HG03378 (cell line): ENCODE results near the gene LRRC55.
"Not testable (repeated sequence)": the region's sequence is repeated elsewhere in the genome, so short reads cannot be mapped to it uniquely, and the experiment has no call there.

Experiments used
- ATAC-seq: cut with Tn5 transposase; IDR thresholded peaks from one replicate; pipeline ENCODE4 v1.9.1; 2021; ENCODE audit warnings: mild to moderate bottlenecking, moderate library complexity; ENCODE audit not compliant: unreplicated experiment

LRRC55 gene

GRCh38 chr11:57160665-57161064, 21.1 kb upstream of the LRRC55 start:
- ATAC-seq, result no peak

GRCh38 chr11:57161351-57161750, 20.4 kb upstream of the LRRC55 start:
- ATAC-seq, result no peak

DNA sequence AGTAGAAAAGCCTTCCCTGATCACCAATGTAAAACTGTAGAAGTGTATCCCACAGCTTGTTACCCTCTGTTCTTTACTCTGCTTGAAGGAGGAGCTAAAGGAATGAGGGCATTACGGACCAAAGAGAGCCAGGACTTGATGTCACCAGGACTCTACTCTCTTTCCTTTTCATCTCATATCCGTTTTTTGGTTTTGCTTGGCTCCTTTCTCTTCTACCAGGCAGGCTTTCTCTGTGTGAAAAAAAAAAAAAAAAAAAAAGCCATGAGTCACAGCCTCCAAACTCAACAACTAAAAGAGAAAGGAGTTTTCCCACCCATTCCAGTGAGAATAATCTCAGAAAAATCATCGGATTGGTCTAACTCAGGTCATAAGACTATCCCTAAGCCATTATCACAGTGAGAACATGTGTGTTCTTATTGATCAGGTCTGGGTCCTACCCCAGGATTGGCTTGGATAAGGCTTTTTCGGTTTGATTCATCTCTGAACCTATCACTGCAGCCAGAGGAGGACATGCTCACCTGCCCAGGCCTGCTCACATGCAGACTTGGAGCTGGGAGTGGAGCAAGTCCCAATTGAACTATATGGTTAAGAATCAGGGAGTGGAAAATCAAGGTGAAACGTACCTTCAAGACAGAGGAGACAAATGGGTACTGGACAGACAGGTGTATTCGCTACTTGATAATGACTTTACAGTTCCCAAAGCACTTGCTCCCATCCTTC, 19.4 kb upstream of the LRRC55 start:
- ATAC-seq, result no peak

GRCh38 chr11:57163160-57163868, 18.4 kb upstream of the LRRC55 start:
- ATAC-seq, result no peak

GRCh38 chr11:57164317-57164716, 17.4 kb upstream of the LRRC55 start:
- ATAC-seq, result no peak

- no peak for ATAC-seq
Observed at GRCh38 chr11:57167125-57167846, 14.5 kb upstream of the LRRC55 start.

- not testable (repeated sequence) for ATAC-seq
Observed at GRCh38 chr11:57169732-57170313, 11.9 kb upstream of the LRRC55 start.

- no peak for ATAC-seq
Observed at GRCh38 chr11:57172031-57172430, 9.7 kb upstream of the LRRC55 start.

DNA sequence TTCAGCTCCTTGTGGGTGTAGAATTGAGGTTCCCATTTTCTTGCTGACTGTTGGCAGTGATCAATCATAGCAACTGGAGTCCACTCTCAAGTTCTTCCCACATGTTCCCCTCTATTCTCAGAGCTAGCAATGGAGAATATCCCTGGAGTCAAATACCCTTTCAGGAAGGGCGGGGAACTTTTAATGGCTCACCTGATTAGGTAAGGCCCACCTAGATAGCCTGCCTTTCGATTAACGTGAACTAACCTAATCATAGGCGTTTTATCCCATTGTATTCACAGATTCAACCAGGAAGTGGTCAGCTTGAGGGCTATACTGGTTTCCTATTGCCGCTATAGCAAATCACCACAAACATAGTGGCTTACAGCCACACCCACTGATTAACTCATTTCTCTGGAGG, 7.1 kb upstream of the LRRC55 start:
- no peak for ATAC-seq

DNA sequence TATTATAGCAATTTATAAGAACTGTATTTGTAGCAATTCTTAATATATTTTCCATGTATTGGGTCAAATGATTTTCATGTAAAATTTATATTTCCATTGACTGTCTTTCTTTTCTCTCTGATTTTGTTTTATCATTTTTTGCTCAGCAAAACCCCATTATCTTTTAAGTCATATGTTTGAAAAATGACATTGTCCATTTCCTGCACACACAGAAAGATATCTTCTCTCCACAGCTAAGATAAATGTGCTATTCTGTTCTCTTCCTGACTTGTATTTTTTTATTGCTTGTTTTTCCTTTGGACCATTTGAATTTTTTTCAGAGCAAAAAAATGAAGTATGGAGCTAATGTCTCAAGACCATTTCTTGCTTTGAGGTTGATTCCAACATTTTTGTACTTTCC, 6.3 kb upstream of the LRRC55 start:
- no peak for ATAC-seq

GRCh38 chr11:57178334-57178733, 3.4 kb upstream of the LRRC55 start:
- ATAC-seq, result no peak

GRCh38 chr11:57179681-57180080, 2.1 kb upstream of the LRRC55 start:
- no peak for ATAC-seq

GRCh38 chr11:57180081-57180561, 1.6 kb upstream of the LRRC55 start:
- no peak for ATAC-seq

DNA sequence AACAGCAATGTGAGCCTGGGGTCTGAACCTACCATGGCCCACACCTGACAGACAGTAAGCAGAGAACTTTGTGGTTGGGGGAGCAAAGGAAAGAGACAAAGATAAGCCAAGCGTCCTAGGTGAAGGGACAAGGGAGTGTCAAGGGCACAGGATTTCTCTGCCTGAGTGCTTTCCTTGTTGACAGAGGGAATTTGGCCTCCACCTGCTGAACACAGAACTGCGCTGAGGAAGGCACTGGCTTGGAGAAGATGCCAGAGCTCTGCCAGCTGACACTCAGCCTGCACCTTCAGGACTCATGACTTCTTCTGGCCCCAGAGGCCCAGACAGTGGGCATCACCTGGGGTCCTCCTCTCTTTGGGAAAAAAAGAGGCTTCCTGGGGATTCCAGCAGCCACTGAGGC, 789 bp upstream of the LRRC55 start:
- no peak for ATAC-seq

- no peak for ATAC-seq
Observed at GRCh38 chr11:57182896-57183295, 1.1 kb downstream of the LRRC55 start.

- ATAC-seq, result no peak
Observed at GRCh38 chr11:57190548-57190947, 8.8 kb downstream of the LRRC55 start.

DNA sequence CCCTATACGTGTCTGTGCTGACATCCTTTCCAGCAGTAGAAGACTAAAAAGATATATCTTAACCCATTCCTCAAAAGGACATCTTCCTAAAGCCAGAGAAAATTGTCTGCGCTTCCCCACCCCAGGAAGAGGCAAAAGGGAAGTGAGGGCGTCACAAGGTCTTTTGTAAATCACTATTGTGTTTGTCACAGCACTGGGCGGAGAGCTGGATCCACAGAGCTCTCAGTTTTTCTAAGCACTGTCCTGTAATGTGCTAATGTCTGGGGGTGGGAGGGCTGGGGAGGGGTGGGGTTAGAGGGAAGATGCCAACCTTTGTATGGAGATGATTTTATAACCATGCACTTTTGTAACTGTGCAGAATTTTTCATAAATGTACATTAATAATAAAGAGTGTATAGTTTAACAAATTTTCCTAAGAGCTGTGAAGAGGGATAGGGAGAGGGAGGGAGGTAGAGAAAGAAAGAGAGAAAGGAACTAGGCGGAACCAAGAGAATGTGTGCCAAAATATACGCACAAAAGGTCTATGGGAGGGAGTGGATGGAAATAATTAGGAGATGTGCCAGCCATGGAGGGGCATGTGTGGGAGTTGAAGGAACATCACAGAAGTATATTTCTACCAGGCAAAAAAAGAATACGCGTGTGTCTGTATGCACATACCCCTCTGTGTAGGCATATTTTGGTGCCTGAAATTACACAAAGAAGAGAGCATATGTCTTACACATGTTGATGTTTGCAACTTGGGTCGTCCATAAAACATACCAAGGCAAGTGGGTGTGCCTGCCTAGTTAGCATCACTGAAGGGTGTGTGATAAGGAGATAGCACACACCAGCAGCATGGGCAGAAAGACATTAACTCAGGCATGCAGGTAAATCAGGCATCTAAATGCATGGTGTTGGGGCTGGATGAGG, 9.8 kb downstream of the LRRC55 start:
- ATAC-seq, result no peak

DNA sequence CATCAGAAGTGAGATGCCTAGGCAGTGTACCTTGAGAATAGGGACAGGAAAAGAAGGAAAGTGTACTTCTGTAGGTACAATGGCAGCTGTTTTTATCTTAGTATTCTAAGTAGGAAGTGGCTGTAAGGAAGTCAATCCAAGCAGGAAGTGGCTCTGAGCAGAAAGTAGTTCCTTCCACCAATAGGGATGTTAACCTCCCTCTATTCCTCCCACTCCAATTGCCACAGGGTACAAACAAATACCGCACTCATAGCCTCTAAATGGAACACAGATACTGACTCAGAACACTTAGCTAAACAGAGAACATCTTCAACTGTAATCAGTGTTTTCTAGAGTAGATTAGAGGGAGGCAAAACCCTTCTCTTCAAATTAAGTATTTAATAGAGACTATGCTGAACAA, 10.6 kb downstream of the LRRC55 start:
- ATAC-seq, result no peak

GRCh38 chr11:57196596-57196995, 14.8 kb downstream of the LRRC55 start:
- no peak for ATAC-seq

- no peak for ATAC-seq
Observed at GRCh38 chr11:57197762-57198161, 16.0 kb downstream of the LRRC55 start.
